Measurements from ENCODE around the gene BRAF.

The BRAF gene

GRCh38 chr7:140689199-140690152, 235.3 kb downstream of the BRAF start:
- Histone ChIP-seq H3K4me1 (no peaks in the 10 kb centered on the region), H3K9me3 (no peaks in the 10 kb centered on the region), H3K36me3 (no peaks in the 10 kb centered on the region), H3K27me3 (no peaks in the 10 kb centered on the region), H3K4me3 (ENCODE audit: low read depth, low read length) (no peak overlapping the region)
- TF ChIP-seq, protein P1, sequence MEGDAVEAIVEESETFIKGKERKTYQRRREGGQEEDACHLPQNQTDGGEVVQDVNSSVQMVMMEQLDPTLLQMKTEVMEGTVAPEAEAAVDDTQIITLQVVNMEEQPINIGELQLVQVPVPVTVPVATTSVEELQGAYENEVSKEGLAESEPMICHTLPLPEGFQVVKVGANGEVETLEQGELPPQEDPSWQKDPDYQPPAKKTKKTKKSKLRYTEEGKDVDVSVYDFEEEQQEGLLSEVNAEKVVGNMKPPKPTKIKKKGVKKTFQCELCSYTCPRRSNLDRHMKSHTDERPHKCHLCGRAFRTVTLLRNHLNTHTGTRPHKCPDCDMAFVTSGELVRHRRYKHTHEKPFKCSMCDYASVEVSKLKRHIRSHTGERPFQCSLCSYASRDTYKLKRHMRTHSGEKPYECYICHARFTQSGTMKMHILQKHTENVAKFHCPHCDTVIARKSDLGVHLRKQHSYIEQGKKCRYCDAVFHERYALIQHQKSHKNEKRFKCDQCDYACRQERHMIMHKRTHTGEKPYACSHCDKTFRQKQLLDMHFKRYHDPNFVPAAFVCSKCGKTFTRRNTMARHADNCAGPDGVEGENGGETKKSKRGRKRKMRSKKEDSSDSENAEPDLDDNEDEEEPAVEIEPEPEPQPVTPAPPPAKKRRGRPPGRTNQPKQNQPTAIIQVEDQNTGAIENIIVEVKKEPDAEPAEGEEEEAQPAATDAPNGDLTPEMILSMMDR (IDR thresholded peaks at IDR 0.05; ENCODE audit: low read depth, low read length) = no peak
- DNase-seq = no peak

GRCh38 chr7:140688341-140688740, 236.4 kb downstream of the BRAF start:
- Histone ChIP-seq H3K27me3 (no peaks in the 10 kb centered on the region), H3K9me3 (no peaks in the 10 kb centered on the region), H3K4me3 (ENCODE audit: low read depth, low read length) (no peak overlapping the region), H3K4me1 (no peaks in the 10 kb centered on the region), H3K36me3 (no peaks in the 10 kb centered on the region)
- DNase-seq = no peak
- TF ChIP-seq, protein P1 (IDR thresholded peaks at IDR 0.05; ENCODE audit: low read depth, low read length) = no peak

DNA sequence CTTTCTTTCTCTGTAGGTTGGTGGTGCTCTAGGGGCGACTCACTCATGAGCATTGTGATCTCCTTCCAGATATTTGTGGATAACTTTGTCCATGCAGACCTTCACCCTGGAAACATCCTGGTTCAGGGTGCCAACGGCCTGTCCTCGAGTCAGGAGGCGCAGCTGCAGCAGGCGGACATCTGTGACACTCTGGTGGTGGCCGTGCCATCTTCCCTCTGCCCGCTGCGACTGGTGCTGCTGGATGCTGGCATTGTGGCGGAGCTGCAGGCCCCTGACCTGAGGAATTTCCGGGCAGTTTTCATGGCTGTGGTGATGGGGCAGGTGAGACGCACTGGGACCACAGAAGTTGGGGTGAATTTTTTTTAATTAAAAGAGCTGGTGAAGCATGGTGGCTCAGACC, 237.8 kb downstream of the BRAF start:
- H3K27me3 ChIP-seq = no peaks in the 10 kb centered on the region
- H3K4me1 ChIP-seq = no peaks in the 10 kb centered on the region
- H3K36me3 ChIP-seq = no peaks in the 10 kb centered on the region
- TF ChIP-seq, protein P1 (IDR thresholded peaks at IDR 0.05; ENCODE audit: low read depth, low read length) = no peak
- no peak overlapping the region for H3K4me3 ChIP-seq (ENCODE audit: low read depth, low read length)
- no peaks in the 10 kb centered on the region for H3K9me3 ChIP-seq
- DNase-seq = no peak

GRCh38 chr7:140685407-140686087, 239.2 kb downstream of the BRAF start:
- TF ChIP-seq, protein P1 (IDR thresholded peaks at IDR 0.05; ENCODE audit: low read depth, low read length) = no peak
- Histone ChIP-seq H3K4me1 (no peaks in the 10 kb centered on the region), H3K4me3 (ENCODE audit: low read depth, low read length) (no peak overlapping the region), H3K27me3 (no peaks in the 10 kb centered on the region), H3K9me3 (no peaks in the 10 kb centered on the region), H3K36me3 (no peaks in the 10 kb centered on the region)
- DNase-seq = no peak

- no peak for DNase-seq
- no peaks in the 10 kb centered on the region for H3K9me3 ChIP-seq
- no peaks in the 10 kb centered on the region for H3K4me1 ChIP-seq
- no peaks in the 10 kb centered on the region for H3K27me3 ChIP-seq
- TF ChIP-seq, protein P1 (IDR thresholded peaks at IDR 0.05; ENCODE audit: low read depth, low read length) = no peak
- H3K4me3 ChIP-seq (ENCODE audit: low read depth, low read length) = no peak overlapping the region
- no peaks in the 10 kb centered on the region for H3K36me3 ChIP-seq
Observed at GRCh38 chr7:140684066-140684950, 240.4 kb downstream of the BRAF start.

All from BE2C (cell line).